GM19193 (cell line): ENCODE measurements around the gene POU5F1.

ENCODE experiments used
- POLR2A ChIP-seq: IDR thresholded peaks from 4 replicates; pipeline ENCODE4 v1.6.1; 2011; ENCODE audit not compliant: insufficient read depth, insufficient read length; ENCODE audit errors: extremely low read depth

The POU5F1 gene

GRCh38 chr6:31149827-31150447 is 20.5 kb downstream of the POU5F1 start:
- TF ChIP-seq POLR2A, result no peak

GRCh38 chr6:31145386-31145785 is 25.1 kb downstream of the POU5F1 start:
- TF ChIP-seq POLR2A, result no peak

DNA sequence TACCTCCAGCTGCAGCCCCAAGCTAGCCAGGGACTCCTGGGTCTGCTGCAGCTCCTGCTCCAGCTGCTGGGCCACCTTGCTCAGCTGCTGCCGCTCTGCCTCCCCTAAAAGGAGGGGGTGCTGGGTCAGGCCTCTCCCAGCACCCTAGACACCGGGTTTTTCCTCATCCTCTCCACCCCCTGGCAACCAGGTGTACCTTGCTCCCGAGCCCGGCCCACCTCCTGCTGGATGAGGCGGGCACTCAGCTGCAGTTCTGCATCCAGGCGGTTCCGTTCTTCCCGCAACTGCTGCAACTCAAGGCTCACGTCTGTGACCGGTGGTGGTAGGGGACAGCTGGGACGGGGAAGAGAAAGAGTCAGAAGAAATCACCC is 25.5 kb downstream of the POU5F1 start:
- no peak for TF ChIP-seq POLR2A

DNA sequence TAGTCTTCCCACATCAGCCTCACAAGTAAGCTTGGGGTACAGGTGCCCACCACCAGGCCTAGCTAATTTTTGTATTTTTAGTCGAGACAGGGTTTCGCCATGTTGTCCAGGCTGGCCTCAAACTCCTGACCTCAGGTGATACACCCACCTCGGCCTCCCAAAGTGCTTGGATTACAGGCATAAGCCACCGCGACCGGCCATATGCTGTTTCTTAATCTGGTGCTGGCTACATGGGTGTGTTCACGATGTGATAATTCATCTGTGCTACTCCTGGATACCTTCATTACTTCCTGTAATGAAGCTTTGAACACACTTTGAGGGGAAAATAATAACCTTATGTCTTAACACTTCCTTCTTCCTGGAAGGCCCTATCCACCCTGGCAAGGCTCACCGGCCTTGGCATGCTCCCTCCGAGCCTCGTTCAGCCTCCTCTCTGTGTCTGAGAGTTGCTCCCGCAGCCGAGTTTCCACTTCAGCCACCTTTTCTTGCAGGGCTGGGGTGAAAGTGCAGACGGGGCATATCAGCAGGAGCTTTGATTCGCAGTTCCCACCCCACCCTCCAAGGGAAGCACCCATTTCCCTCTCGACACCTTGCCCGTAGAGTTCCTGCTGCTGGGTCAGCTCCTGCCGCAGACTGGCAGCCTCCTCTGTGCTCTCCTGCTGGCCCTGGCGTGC is 26.0 kb downstream of the POU5F1 start:
- TF ChIP-seq POLR2A, result no peak

GRCh38 chr6:31143148-31143547 is 27.3 kb downstream of the POU5F1 start:
- no peak for TF ChIP-seq POLR2A

GRCh38 chr6:31142361-31142761 is 28.1 kb downstream of the POU5F1 start:
- no peak for TF ChIP-seq POLR2A

DNA sequence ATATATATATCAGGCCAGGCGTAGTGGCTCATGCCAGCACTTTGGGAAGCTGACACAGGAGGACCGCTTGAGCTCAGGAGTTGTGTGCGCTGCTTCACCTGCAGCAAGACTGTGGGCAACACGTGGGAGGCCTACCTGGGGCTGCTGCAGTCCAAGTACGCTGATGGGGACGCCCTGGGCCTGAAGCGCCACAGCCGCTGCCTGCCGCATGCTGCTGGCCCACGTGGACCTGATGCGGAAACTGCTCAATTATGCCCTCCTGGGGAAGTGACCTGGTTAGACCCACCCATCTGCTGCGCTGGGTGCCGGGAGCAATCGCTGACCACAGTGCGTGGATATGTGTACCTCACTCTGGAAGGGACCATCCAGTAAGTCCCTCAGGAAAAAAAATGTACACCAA is 29.8 kb downstream of the POU5F1 start:
- no peak for TF ChIP-seq POLR2A

GRCh38 chr6:31139599-31139998 is 30.9 kb downstream of the POU5F1 start:
- no peak for TF ChIP-seq POLR2A

- no peak for TF ChIP-seq POLR2A
These were observed 31.5 kb downstream of the POU5F1 start, which contains the start of gene PSORS1C2 for GRCh38 chr6:31138982-31139381. TSS of gene PSORS1C2 (minus strand) at chr6:31139066. CDS start at chr6:31139026, 40 bp downstream.

- no peak for TF ChIP-seq POLR2A
These were observed 34.8 kb downstream of the POU5F1 start for GRCh38 chr6:31135710-31136109.

DNA sequence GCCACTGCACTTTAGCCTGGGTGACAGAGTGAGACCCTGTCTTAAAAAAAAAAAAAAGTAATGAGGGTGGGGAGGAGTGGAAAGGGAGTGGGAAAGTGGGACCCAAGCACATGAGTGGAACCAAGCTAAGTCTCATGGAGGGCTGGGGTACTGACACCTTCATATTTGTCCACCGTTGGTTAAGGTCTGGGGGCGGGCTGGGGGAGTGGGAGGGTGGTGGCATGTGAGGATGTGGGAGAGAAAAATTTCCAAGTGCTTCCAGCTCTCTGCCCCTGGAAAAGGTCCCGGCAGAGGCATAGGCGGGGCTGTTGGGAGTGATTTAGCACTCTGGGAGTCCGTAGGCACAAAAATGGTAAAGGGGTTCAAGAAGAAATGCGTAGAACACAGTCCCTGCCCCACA is 37.7 kb downstream of the POU5F1 start:
- TF ChIP-seq POLR2A, result no peak

- no peak for TF ChIP-seq POLR2A
These were observed 38.9 kb downstream of the POU5F1 start for GRCh38 chr6:31131595-31131994.

GRCh38 chr6:31130751-31131150 is 39.7 kb downstream of the POU5F1 start:
- no peak for TF ChIP-seq POLR2A

DNA sequence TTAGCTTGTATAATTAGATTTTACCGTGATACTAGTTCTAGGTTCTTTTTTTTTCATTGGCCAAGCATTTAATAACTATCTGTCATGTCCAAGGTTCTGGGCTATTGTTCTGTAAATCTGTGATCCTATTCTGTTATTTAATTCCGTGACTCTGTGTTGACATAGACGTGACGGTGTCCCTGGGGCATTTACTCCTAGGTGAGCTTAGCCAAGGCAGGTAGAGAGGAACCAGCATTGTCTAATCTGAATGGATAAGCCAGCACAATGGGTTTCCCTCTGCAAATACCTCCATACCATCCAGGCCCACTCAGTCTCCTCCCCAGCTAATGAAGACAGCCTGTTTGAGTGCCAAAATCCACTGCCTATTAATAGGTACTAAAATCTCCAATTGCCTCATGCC is 41.4 kb downstream of the POU5F1 start:
- TF ChIP-seq POLR2A, result no peak

- no peak for TF ChIP-seq POLR2A
These were observed 42.3 kb downstream of the POU5F1 start for GRCh38 chr6:31128093-31128676.

- no peak for TF ChIP-seq POLR2A
These were observed 43.9 kb downstream of the POU5F1 start for GRCh38 chr6:31126396-31127175.

DNA sequence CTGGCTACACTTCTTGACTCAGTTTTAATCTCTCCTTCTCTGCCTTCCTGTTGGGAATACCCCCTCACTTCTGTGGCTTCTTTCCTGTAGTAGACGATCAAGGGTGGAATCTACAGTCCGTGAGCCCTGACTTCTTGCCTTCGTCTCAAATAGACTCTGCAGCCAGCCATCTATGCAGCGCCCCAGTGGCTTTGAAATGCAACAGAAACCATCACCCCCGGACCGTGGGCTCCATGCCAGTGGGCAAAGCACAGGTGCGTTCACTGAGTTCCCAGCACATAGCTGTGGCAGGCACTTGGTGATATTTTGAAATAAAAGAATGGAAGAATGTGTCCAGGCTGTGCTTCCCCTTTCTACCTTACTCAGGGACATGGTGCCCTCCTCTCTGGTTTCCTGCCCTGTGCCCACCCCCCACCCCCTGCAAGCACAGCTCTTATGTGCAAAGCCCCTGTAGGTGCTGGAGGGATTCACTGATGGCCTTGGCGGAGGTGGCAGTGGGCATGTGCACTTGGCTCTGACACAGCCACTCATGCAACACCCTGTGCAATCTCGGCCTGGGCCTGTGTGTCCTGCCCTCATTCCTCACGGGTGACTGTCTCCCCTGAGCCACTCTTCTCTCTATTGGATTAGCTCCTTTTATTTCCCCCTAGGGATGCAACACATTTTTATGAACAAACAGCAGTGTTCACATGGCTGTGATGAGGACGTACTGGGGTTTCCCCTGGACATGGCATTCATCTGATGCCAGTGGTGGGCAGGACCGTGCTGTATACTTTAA is 44.7 kb downstream of the POU5F1 start:
- no peak for TF ChIP-seq POLR2A
